ENCODE data around the gene SLC25A19.
"Not testable (repeated sequence)": the region's sequence is repeated elsewhere in the genome, so short reads cannot be mapped to it uniquely, and the experiment has no call there.

The SLC25A19 gene

DNA sequence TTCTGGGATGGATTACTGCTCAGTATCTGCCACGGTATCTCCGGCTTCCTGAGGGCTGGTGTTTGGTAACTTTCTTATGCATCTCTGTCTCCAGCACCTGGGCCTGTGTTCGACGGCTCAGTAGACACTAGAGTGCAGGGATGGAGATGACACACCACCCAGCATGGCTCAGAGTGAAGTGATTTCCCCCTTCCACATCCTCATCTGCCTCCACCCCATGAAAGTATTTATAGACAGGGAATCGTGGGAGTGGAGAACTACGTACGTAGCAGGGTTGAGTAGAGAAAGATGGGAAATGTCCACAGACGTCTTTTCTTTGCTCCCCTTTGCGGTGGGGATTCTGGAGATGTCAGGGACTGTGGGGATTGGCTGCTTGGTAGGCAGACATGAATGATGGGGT is 11.8 kb upstream of the SLC25A19 start:
- FAIRE-seq, result no peak

DNA sequence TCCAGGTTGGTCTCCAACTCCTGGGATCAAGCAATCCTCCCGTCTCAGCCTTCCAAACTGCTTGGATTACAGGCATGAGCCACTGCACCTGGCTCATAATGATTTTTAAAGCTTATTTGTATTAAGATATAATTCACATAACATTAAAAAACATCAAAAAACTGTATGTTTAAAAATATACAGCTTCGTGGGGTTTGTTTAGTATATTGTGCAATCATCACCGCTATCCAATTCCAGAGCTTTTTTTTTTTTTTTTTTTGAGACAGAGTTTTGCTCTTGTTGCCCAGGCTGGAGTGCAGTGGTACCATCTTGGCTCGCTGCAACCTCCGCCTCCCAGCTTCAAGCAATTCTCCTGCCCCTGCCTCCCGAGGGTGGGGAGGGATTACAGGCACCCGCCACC is 11.0 kb upstream of the SLC25A19 start:
- FAIRE-seq, result no peak

DNA sequence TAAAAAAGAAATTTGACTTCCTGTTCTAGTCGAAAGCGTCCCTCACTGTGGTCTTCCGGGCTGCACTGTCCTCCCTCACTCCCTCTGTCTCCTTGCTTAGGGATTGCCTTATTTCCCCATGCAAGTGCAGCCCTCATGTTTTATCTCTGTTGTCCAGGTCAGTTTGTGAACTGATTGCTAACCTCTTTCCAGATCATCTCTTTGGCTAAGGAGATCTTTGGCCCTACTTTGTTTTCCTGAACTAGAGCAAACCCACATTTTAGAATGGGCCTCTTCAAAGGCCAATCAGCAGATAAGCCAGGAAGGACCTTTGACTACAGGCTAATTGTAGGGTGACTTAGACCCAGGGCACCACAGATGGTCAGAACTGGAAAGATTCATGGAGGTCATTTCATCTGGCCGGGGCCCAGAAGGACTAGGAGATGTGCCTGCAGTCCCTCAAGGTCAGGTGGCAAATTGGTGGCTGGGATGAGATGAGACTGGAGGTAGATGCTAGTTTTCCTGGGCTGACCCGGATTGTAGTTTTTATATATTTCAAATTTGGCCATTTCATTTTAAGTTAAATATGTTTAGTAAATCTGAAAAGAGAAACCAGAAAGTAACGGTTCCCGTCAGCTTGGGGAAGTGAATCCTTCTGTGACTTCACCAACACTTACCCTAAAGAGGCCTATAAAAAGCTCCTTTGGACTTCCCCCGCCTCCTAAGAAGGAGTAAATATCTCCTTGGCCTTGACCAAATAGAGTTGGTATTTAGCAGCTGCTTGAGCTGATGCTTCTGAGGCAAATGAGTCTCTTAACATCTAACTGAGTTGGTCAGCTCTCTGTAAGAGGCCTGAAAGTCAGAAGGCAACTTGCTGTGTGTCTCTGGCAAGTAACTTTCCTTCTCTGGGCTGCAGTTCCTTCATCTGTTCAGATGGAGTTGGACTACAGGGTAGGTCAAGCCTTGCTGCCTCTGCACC is 6.2 kb upstream of the SLC25A19 start:
- no peak for FAIRE-seq

DNA sequence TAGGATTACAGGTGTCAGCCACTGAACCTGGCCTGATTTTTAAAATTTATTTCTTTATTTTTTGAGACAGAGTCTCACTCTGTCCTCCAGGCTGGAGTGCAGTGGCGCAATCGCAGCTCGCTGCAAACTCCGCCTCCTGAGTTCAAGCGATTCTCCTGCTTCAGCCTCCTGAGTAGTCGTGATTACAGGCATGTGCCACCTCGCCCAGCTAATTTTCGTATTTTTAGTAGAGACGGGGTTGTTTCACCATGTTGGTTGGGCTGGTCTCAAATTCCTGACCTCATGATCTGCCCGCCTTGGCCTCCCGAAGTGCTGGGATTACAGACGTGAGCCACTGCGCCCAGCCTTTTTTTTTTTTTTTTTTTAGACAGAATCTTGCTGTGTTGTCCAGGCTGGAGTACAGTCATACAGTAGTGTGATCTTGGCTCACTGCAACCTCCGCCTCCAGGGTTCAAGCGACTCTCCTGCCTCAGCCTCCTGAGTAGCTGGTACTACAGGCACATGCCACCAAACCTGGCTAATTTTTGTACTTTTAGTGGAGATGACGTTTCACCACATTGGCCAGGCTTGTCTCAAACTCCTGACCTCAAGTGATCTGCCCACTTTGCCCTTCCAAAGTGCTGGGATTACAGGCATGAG is 3.7 kb upstream of the SLC25A19 start:
- FAIRE-seq, result not testable (repeated sequence)

DNA sequence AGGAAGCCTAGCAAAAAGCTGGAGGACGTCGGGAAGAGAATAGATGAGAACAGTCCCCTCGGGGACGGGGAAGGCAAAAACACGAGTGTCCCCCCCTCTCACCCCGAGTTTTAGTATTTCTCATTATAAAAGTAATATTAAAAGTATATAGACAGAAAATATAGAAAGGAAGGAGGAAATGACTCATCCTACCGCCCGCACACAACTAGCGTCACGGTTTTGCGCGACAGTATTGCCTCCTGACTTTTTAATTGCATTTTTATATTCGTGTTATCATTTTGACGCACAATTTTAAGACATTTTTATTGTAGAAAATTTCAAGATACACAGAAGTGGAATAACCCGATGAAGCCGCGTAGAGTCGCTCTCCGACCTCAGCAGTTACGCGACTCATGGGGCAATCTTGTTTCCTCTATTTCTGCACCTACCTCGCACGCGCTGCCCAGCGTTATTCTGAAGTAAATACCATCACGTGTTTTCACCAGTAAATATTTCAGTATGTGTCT is 652 bp upstream of the SLC25A19 start:
- FAIRE-seq, result no peak

DNA sequence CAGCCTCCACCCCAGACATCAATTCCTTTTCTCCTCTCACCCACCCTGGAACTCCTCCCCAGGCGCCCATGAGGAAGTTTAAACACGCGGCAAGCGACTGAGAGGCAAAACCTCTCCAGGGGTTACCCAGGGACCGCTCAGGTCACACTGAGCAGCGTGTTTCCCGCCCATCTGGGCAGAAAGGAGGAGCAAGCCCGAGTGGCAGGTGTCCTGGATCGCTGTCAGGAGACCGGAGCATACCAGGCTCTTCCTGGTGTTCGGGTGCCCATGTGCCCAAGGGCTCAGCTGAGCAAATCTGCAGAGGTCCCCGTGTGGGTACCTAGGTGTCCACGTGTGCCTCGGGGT is 491 bp downstream of the SLC25A19 start:
- no peak for FAIRE-seq

DNA sequence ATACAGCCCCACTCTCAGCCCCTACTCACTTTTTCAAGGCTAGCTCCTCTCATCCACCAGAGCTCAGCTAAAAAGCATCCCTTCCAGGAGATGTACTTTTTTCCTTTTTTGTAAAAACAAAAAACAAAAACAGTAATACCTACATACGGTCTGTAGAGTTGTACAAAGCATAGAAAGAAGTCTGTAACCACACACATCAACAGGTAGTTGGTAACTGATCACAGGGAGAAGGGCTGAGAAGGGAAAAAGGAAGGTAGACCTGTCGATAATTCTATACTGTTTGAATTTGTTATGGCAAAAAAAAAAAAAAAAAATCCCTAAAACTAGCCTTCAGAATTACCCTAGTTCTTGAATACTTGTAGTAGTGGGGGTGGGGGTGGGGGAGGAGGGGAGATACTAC is 874 bp downstream of the SLC25A19 start:
- FAIRE-seq, result no peak

DNA sequence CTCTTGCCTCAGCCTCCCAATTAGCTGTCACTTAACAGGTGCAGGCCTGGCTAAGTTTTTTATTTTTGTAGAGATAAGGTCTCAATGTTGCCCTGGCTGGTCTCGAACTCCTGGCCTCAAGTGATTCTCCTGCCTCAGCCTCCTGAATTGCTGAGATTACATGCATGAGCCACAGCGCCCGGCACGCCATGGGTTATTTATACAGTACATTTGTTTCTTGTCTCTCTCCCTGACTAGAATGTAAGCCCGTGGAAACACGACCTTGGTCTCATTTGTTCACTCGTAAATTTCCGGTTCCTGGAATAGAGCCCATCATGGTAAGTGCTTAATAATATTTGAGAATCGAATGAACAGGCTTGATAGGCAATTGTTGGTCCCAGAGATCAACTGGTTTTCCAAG is 2.0 kb downstream of the SLC25A19 start:
- no peak for FAIRE-seq

DNA sequence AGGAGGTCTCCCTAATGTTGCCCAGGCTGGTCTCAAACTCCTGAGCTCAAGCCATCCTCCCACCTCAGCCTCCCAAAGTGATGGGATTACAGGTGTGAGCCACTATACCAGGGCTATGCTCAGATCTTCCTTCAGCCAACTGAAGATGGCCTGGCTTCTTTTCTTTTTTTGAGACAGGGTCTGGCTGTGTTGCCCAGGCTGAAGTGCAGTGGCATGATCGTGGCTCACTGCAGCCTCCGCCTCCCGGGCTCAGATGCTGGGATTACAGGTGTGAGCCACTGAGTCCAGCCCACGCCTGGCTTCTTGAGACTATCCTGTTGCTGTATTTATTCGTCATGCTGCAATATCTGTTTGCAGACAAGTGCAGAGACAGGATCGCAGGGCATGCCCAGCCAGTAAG is 4.1 kb downstream of the SLC25A19 start:
- FAIRE-seq, result no peak

DNA sequence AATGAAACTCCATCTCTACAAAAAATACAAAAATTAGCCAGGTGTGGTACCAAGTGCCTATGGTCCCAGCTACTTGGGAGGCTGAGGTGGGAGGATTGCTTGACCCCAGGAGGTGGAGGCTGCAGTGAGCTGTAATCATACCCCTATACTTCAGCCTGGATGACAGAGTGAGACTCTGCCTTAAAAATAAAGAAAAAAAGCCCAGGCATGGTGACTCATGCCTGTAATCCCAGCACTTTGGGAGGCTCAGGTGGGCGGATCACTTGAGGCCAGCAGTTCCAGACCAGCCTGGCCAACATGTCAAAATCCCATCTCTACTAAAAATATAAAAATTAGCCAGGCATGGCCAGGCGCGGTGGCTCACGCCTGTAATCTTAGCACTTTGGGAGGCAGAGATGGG is 9.0 kb downstream of the SLC25A19 start:
- not testable (repeated sequence) for FAIRE-seq

DNA sequence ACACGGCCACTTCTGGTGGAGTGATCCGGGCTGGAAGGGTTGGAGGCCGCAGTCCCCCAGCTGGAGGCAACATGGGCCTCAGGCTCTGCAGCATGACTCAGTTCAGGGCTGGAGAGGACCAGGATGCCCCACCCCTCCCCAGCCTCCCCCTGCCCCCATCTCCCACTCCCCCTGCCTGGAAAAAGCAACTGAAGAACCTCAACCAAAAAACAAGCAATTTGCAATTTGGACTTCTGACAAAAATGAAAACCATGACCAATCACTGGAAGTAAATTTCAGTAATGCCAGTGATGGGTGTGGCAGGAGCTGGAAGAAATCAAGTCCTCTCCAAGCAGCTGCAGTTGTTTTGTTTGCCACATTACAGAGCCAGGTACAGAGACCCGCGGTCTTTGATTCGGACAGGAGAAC is 11.6 kb downstream of the SLC25A19 start:
- FAIRE-seq, result no peak

DNA sequence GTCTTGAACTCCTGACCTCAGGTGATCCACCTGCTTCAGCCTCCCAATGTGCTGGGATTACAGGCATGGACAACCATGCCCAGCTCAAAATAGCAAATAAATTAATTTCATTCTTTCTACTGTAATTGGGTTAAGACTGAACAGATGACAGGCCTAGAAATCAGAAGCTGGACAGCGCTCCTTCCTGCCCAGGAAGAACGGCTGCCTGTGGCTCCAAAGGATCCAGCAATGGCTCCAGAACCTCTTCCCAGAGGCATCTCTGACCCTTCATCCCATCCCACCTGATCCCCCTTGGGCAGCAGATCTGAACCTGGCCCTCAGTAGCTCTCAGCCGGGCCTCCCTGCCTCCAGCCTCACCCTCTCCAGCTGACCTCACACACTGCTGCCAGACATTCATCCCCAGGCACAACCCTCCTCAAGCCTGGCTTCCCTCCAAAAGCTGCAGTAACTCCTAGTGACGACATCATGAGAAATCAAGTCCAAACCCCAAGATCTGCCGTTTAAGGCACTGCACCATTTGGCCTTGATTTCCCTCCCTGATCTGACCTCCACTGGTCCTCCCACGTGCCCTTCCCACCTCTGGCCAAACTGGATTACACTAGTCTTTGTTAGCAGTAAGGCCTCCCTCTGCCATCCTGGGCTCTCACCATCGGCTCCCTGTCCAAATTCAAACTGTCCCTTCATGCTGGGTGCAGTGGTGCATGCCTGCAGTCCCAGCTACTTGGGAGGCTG is 15.1 kb downstream of the SLC25A19 start:
- FAIRE-seq, result no peak

DNA sequence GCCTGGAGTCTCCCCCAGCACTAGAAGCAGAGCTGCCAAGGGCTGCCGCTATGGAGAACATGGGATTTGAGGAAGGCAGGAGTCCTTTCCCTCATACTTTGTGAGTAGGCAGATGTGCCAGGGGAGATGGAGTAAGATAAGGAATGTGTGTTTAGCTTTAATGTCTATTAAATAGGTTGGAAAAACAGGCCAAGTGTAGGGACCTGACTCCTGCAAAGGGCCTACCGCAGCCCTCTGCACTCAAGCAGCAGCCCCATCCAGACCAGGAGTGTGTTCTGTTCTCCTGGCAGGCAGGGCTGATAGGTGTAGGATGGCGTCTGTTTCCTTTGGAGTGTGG is 16.4 kb downstream of the SLC25A19 start:
- FAIRE-seq, result no peak

DNA sequence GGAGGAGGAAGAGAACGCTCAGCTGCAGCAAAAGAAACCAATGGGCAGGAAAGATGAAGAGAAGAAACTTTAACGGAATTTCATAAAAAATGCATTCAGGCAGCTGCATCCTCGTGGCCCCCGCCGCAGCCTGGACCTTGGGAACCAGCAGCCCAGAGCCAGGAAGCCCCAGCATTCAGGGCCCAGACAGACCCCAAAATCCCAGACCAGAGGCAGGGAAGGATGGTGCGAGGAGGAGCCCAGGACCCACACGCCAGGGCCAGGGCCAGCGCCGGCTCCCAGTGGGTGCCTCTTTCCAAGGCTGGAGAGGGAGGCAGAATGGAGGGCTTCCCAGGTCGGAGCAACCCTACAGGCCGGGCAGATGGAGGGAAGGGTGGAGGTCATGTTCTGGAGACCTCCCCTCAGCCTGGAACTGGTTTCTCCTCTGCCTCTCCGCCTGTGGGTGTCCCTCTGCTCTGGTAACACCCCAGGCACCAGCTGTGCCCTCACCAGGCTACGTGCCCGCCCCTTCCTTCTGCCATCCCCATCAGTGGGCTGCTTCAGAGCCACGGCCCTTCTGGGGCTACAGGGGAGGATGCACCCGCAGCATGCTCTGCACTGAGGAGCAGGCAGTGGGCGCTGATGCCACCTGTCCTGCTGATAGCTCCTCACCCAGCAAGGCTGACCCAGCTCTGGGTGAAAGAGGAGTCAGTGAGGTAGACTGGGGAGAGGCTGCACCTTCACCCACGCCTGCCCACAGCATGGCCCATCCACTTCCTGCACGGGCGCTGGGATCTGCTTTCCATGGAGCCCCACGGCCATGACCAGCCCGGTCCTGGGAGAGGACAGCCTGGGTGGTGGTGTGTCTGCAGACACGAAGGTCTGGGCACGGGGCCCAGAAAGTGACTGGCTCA is 17.0 kb downstream of the SLC25A19 start:
- FAIRE-seq, result no peak

DNA sequence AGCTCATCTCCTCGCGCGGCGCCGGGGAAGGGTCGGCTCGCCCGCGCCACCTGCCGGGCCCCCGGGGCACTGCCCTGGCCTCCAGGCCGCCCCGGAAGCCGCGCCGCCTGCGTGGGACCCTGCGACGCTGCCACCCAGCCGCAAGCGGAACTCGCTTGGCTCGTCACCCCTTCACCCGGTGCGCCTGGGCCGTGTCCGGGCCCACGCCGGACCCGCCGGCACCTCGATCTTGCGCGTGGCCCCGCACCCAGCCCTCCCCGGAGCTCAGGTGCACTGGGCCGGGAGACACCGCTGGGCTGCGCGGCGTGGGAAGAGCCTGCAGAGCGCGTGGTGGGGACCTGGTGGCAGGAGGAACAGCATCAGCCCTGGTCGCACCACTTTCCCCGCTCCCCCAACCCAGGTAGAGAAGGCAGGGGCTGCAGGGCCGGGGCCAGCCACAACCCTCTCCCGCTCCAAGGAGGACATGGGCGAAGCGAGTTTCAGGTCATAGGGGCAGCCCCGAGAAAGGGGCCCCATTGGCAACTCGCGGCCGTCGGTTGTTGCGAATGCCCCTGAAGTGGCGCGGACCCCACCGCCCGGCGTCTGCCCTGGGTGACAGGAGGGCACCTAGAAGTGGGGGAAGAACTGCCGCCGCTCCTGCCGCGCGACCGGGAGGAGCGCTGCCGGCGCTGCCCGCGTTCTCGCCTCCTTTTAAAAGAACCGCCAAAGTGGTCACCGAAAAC is 17.8 kb downstream of the SLC25A19 start:
- FAIRE-seq, result no peak

DNA sequence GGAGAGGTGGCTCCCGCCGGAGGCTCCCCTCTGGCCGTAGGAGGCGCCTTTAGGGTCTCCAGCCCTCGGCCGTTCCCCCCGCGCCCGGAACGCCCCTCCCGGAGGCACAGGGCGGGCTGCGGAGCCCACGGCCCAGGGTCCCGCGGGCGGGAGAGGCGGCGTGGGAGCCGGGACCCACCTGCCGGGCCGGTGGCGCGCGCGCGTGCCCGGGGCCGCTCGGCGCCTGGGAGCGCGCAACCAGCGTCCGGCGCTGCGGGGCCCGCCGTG is 18.3 kb downstream of the SLC25A19 start, which contains the start of gene MIF4GD:
Gene MIF4GD, minus strand, starts transcription at position 266 of the 267 bp plus-strand sequence. CDS start 1,036 bp downstream, outside the sequence.
- no peak for FAIRE-seq

DNA sequence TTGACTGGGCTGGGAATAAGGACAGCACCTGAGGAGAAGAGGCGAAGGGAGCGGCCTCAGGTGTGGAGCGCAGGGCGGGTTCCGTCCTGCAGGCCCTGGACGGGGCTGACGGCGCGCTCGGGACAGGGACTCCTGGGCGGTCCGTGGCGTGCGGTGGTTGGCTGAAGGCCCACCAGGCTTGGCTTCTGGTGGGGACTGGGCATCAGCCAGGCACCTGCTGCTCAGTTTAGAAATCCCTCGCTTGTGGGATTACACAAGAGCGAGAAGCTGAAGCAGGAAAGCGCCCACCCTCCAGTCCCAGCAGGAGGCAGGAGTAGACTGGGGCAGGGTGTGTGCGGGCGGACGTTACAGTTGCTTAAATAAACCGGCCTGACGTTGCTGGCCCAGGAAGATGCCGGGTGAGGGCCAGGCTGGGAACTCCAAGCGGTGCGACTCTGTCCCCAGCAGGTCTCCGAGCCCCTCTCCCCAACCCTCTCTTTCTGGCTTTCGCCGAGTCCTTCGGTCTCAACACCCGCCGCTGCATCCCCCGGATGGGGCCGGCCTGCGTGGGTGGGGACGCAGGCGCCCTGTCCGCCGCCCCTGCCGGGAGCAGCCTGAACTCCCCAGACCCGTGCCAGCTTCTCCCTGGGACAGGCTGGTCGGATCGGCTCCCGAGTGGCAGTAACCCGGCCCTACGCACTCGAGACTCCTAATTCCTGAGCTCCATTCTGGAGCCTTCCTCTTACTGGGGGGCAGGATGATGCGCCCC is 18.8 kb downstream of the SLC25A19 start:
- FAIRE-seq, result no peak

DNA sequence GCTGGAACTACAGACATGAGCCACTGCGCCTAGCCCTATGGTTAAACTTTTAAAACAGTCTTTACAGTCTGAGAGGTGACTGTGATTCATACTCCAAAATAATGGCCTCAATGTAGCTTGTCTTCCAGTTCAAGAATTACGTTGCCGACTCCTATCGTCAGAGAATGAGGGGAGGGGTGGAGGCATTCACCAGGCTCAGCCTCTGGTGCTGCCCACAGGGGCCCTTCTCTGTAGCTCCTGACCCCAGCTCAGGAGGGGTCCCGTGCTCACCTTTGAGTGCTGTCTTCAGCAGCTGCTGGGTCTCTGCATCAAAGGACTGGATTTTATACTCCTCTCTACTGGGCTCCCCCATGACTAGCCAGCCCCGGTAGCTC is 19.4 kb downstream of the SLC25A19 start:
- no peak for FAIRE-seq

DNA sequence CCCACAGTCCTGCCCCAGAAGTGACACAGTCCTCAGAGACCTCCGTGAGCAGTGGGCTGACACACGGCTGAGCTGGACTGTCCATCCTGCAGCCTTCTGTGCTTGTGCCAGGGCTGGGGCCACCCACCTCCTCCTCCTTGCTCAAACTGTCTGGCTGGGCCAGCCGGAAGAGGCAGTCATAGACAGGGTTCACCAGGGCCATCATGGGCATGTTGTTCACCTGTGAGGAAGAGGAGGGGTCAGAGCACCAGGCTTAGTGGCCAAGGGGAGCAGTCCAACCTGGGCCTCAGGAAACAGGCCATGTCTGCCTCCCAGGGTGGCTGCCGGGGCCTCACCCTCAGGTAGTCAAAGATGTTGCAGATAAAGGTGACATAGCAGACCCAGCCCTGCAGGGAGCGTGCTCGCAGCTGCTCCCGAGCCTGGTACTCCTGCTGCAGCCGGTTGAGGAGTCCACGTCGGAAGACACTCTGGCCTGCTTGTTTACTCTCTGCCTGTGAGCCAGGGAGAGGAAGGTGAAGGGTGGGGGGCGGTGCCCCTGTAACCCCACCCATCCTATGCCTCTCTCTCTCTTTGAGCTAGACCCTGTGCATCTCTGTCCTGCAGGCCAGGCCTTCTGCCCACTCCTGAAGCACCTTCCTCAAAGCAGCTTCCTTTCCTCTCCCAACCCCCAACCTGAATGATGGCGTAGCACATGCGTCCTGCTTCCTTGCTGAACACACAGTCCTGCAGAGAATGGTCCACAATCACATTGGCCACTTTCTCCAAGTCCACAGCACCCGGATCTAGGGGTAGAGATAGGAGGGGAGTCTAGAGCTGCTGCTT is 21.6 kb downstream of the SLC25A19 start:
- FAIRE-seq, result no peak

DNA sequence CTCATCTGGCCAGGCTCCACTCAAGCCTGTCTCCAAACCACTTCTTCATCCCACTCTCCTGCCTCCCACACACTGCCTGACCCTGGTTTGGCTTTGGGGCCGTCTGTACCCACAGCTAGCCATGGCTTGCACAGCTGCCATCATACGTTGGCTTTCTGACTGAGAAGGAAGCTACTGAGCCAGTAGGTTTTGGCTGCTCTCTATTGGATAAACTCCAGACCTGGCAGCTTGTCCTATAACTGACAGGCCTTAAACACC is 22.2 kb downstream of the SLC25A19 start:
- FAIRE-seq, result no peak
